ENCODE data around the gene MFNG. TPM values are rescaled to one million over a fixed set of nuclear protein-coding genes. Genes with fewer than 3 reads are reported as not detected.

The MFNG gene
- total RNA-seq, 4 donors from 2014 or later, result 7.5 to 23.1 (median 18.5) TPM

GRCh38 chr22:37502342-37503182 is 16.4 kb upstream of the MFNG start:
- H3K27me3 ChIP-seq, result peaks cover 0 to 61% (median 0%) of the 10 kb centered on the region in 4 donors
- DNase-seq (ENCODE audit: extremely low spot score), result no peak
- peaks cover 40 to 53% (median 44%) of the 10 kb centered on the region in 4 donors for H3K4me1 ChIP-seq

GRCh38 chr22:37501610-37502341 is 15.6 kb upstream of the MFNG start:
- no peak for TF ChIP-seq EP300 (IDR thresholded peaks at IDR 0.05)
- TF ChIP-seq POLR2AphosphoS5 (IDR thresholded peaks at IDR 0.05), result peak in 1 of 2 donors; percentile 54
- no peak for TF ChIP-seq CTCF (IDR thresholded peaks at IDR 0.05)
- TF ChIP-seq POLR2A (IDR thresholded peaks at IDR 0.05; ENCODE audit: low read depth), result no peak
- H3K36me3 ChIP-seq, result peaks cover 0 to 27% (median 4%) of the 10 kb centered on the region in 4 donors
- intact Hi-C loops (cut with DNase I), result no loop called here
- H3K27ac ChIP-seq (replicated peaks in 1 of 4), result peak overlapping the region; percentile 6 to 68 (median 59)
- DNase-seq (ENCODE audit: extremely low spot score), result no peak
- no peak overlapping the region for H3K4me3 ChIP-seq
- peaks cover 40 to 53% (median 44%) of the 10 kb centered on the region in 4 donors for H3K4me1 ChIP-seq
- H3K9me3 ChIP-seq, result no peaks in the 10 kb centered on the region
- 60% methylated on average over 12 of the region's 14 CpGs for WGBS
- peaks cover 0 to 65% (median 0%) of the 10 kb centered on the region in 4 donors for H3K27me3 ChIP-seq

More at GRCh38 chr22:37502342-37503182, 16.4 kb upstream of the MFNG start:
- H3K27ac ChIP-seq (replicated peaks in 1 of 4), result peak overlapping the region; percentile 6 to 68 (median 59)
- TF ChIP-seq POLR2A (IDR thresholded peaks at IDR 0.05; ENCODE audit: low read depth) (no peak), EP300 (IDR thresholded peaks at IDR 0.05) (no peak)
- intact Hi-C loops (cut with DNase I), result no loop called here
- H3K9me3 ChIP-seq, result no peaks in the 10 kb centered on the region
- no peak overlapping the region for H3K4me3 ChIP-seq
- peaks cover 0 to 30% (median 5%) of the 10 kb centered on the region in 4 donors for H3K36me3 ChIP-seq
- WGBS, result 81% methylated on average over 16 of the region's 16 CpGs

- TF ChIP-seq POLR2AphosphoS5 (IDR thresholded peaks at IDR 0.05), result no peak
- H3K4me3 ChIP-seq, result no peak overlapping the region
- 55% methylated on average over 21 of the region's 24 CpGs for WGBS
- intact Hi-C loops (cut with DNase I), result no loop called here
- H3K27ac ChIP-seq (replicated peaks in 1 of 4), result peak overlapping the region in 1 of 4 donors; percentile 68
- H3K36me3 ChIP-seq, result peaks cover 0 to 26% (median under 1%) of the 10 kb centered on the region in 4 donors
- peaks cover 40 to 53% (median 44%) of the 10 kb centered on the region in 4 donors for H3K4me1 ChIP-seq
- DNase-seq (ENCODE audit: extremely low spot score), result no peak
- peaks cover 0 to 70% (median 0%) of the 10 kb centered on the region in 4 donors for H3K27me3 ChIP-seq
- H3K9me3 ChIP-seq, result no peaks in the 10 kb centered on the region
Measured at GRCh38 chr22:37500745-37501609, 14.8 kb upstream of the MFNG start.

GRCh38 chr22:37499789-37500540 is 13.8 kb upstream of the MFNG start:
- no peak for DNase-seq (ENCODE audit: extremely low spot score)
- intact Hi-C loops (cut with DNase I), result no loop called here
- peaks cover 0 to 76% (median 0%) of the 10 kb centered on the region in 4 donors for H3K27me3 ChIP-seq
- peaks cover 0 to 30% (median 5%) of the 10 kb centered on the region in 4 donors for H3K36me3 ChIP-seq
- 74% methylated on average over 6 of the region's 13 CpGs for WGBS
- peaks cover 40 to 53% (median 44%) of the 10 kb centered on the region in 4 donors for H3K4me1 ChIP-seq
- TF ChIP-seq EP300 (IDR thresholded peaks at IDR 0.05) (no peak), POLR2AphosphoS5 (IDR thresholded peaks at IDR 0.05) (no peak), POLR2A (IDR thresholded peaks at IDR 0.05; ENCODE audit: low read depth) (no peak), CTCF (IDR thresholded peaks at IDR 0.05) (no peak)
- H3K4me3 ChIP-seq, result no peak overlapping the region
- H3K27ac ChIP-seq (replicated peaks in 1 of 4), result peak overlapping the region in 2 of 4 donors; percentile 10 to 44
- H3K9me3 ChIP-seq, result no peaks in the 10 kb centered on the region
